PC-3 (cell line): ENCODE results near the gene PGA5. TPM values are rescaled to one million over a fixed set of nuclear protein-coding genes. Genes with fewer than 3 reads are reported as not detected.

Experiments
- ATAC-seq: fragments of 200-7000 bp; cut with Tn5 transposase; 2 replicates; pipeline ENCODE4 v1.9.1; 2020; ENCODE audit warnings: mild to moderate bottlenecking, moderate library complexity
- BruUV-seq: library from RNA; stranded (reverse); fragments of 400-500 nt; replicated peaks from 2 replicates; lab custom pipeline; 2021; lab: Mats Ljungman, UMichigan
- CTCF ChIA-PET: fragments of 300-600 bp; sonication (Branson Sonifier 250); formaldehyde crosslinking; loops from one replicate; lab custom pipeline; 2022; ENCODE audit warnings: antibody characterized with exemption; lab: Charles Lee
- POLR2A ChIA-PET: fragments of 300-600 bp; sonication (Branson Sonifier 250); formaldehyde crosslinking; loops from one replicate; lab custom pipeline; 2022; ENCODE audit warnings: antibody characterized with exemption; ENCODE audit not compliant: unreplicated experiment; lab: Charles Lee
- DNase-seq: peaks from one replicate; pipeline ENCODE4 v3.0.0-alpha.2; 2015
- H2AFZ ChIP-seq: fragments of 300-600 bp; sonication (generic); 2 replicates; pipeline ENCODE4 v1.6.0; 2016; ENCODE audit warnings: antibody characterized with exemption, low read length
- H3F3A ChIP-seq: fragments of 300-600 bp; sonication (generic); one replicate; pipeline ENCODE4 v1.6.0; 2017; ENCODE audit warnings: antibody characterized with exemption, low read length, control low read depth, mild to moderate bottlenecking; ENCODE audit not compliant: unreplicated experiment
- H3K27ac ChIP-seq: fragments of 300-600 bp; sonication (generic); 2 replicates; pipeline ENCODE4 v1.5.1; 2016; ENCODE audit warnings: mild to moderate bottlenecking, low read length
- H3K27me3 ChIP-seq: fragments of 300-600 bp; sonication (generic); 2 replicates; pipeline ENCODE4 v1.6.1; 2016; ENCODE audit warnings: low read length, mixed read lengths
- H3K36me3 ChIP-seq: fragments of 300-600 bp; sonication (generic); 2 replicates; pipeline ENCODE4 v1.6.1; 2016; ENCODE audit warnings: low read depth, mixed run types, low read length, mixed read lengths
- H3K4me1 ChIP-seq: fragments of 300-600 bp; sonication (generic); 2 replicates; pipeline ENCODE4 v1.5.1; 2016; ENCODE audit warnings: low read length; ENCODE audit not compliant: insufficient read depth
- H3K4me2 ChIP-seq: fragments of 300-600 bp; sonication (generic); 2 replicates; pipeline ENCODE4 v1.6.0; 2016; ENCODE audit warnings: low read length
- H3K4me3 ChIP-seq: fragments of 300-600 bp; sonication (generic); 2 replicates; pipeline ENCODE4 v1.5.1; 2016; ENCODE audit warnings: mild to moderate bottlenecking, low read length, mixed read lengths
- H3K79me2 ChIP-seq: fragments of 300-600 bp; sonication (generic); 2 replicates; pipeline ENCODE4 v1.6.1; 2017; ENCODE audit warnings: low read length, mixed read lengths
- H3K9ac ChIP-seq: fragments of 300-600 bp; sonication (generic); 2 replicates; pipeline ENCODE4 v1.6.0; 2016; ENCODE audit warnings: mild to moderate bottlenecking, low read length
- H3K9me2 ChIP-seq: fragments of 300-600 bp; sonication (generic); replicated peaks from 2 replicates; pipeline ENCODE4 v1.6.1; 2016; ENCODE audit warnings: mixed run types, low read length, mixed read lengths
- H3K9me3 ChIP-seq: fragments of 300-600 bp; sonication (generic); 2 replicates; pipeline ENCODE4 v1.6.1; 2016; ENCODE audit warnings: low read length, mixed read lengths
- H4K20me1 ChIP-seq: fragments of 300-600 bp; sonication (generic); 2 replicates; pipeline ENCODE4 v1.6.1; 2016; ENCODE audit warnings: low read length, mixed read lengths
- EZH2 ChIP-seq: fragments of 300-600 bp; sonication (generic); IDR thresholded peaks from one replicate; pipeline ENCODE4 v1.6.1; 2017; ENCODE audit warnings: antibody characterized with exemption, mild to moderate bottlenecking, low read length; ENCODE audit not compliant: unreplicated experiment
- EZH2phosphoT487 ChIP-seq: fragments of 300-600 bp; sonication (generic); IDR thresholded peaks from 2 replicates; pipeline ENCODE4 v1.6.1; 2018; ENCODE audit warnings: mild to moderate bottlenecking, antibody characterized with exemption, low read length, borderline replicate concordance
- intact Hi-C: fragments of 100-400 bp; cut with micrococcal nuclease; formaldehyde crosslinking; loops from 2 replicates; pipeline ENCODE4 v1.9.0; 2023
- total RNA-seq: library from RNA; depleted of rRNA; stranded (reverse); fragments of >200 nt; gene quantifications from 2 replicates; pipeline ENCODE4 v1.2.3, GENCODE V29; 2014
- TF ChIP-seq, protein P1 (sequence below): fragments of 300-600 bp; sonication (generic); conservative IDR thresholded peaks from 2 replicates; pipeline ENCODE4 v1.5.1; 2017; ENCODE audit warnings: antibody characterized with exemption, low read depth, mild to moderate bottlenecking, low read length

The PGA5 gene
- total RNA-seq, 1 experiment from 2014 or later = not detected

DNA sequence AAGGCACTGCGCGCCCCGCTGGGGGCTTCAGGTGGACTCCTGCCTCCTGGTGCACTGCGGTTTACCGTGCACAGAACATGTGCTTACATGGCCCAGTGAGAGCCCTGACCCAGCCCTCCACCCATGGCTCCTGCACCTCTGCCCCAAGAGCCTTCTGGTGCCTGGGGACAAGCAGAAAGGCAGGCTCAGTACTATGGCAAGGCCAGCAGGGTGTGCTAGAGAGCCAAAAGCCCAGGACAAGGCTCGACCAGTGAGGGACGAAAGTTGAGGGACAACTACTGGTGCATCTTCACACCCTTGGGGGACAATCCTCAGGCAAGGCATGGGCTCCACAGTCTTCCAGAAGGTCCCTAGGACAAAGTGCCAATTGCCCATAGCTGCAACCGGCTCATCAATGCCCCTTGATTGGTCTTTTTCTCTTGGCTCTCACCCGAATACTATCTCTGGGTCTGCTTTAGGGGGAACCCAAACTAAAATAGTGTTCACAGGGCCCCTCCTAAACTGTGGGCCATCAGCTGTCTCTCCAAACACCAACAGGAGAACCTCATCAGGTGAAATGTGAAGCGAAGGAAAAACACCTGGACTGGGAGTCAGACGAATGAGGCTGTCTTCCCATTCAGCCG, 13.5 kb downstream of the PGA5 start:
- H3K9ac ChIP-seq = no peak overlapping the region
- no peaks in the 10 kb centered on the region for H3K4me1 ChIP-seq
- H3K4me2 ChIP-seq = no peak overlapping the region
- no peaks in the 10 kb centered on the region for H3K9me2 ChIP-seq
- H3F3A ChIP-seq = no peaks in the 10 kb centered on the region
- peaks cover 14% of the 10 kb centered on the region for H3K27me3 ChIP-seq
- ATAC-seq (peak; percentile 97), DNase-seq (peak; percentile 79)
- ChIA-PET POLR2A (no interaction called here), CTCF (interaction anchor here (0.6 kb wide), 2 partner anchors 139 to 637 kb away, joined by 3 to 11 read pairs; no protein-coding TSS in a partner anchor)
- TF ChIP-seq EZH2phosphoT487 = no peak
- TF ChIP-seq, protein P1, sequence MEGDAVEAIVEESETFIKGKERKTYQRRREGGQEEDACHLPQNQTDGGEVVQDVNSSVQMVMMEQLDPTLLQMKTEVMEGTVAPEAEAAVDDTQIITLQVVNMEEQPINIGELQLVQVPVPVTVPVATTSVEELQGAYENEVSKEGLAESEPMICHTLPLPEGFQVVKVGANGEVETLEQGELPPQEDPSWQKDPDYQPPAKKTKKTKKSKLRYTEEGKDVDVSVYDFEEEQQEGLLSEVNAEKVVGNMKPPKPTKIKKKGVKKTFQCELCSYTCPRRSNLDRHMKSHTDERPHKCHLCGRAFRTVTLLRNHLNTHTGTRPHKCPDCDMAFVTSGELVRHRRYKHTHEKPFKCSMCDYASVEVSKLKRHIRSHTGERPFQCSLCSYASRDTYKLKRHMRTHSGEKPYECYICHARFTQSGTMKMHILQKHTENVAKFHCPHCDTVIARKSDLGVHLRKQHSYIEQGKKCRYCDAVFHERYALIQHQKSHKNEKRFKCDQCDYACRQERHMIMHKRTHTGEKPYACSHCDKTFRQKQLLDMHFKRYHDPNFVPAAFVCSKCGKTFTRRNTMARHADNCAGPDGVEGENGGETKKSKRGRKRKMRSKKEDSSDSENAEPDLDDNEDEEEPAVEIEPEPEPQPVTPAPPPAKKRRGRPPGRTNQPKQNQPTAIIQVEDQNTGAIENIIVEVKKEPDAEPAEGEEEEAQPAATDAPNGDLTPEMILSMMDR = peak; percentile 91
- no TSS peak for BruUV-seq
- no peaks in the 10 kb centered on the region for H3K36me3 ChIP-seq
- H3K9me3 ChIP-seq = no peaks in the 10 kb centered on the region
- no peaks in the 10 kb centered on the region for H3K79me2 ChIP-seq
- H3K4me3 ChIP-seq = no peak overlapping the region
- no peaks in the 10 kb centered on the region for H4K20me1 ChIP-seq
- no peak overlapping the region for H2AFZ ChIP-seq
- intact Hi-C loops = loop anchor here (10.0 kb wide), 1 partner anchor 80 kb away; the partner anchor contains the start of genes DDB1 and TKFC
- no peak overlapping the region for H3K27ac ChIP-seq

DNA sequence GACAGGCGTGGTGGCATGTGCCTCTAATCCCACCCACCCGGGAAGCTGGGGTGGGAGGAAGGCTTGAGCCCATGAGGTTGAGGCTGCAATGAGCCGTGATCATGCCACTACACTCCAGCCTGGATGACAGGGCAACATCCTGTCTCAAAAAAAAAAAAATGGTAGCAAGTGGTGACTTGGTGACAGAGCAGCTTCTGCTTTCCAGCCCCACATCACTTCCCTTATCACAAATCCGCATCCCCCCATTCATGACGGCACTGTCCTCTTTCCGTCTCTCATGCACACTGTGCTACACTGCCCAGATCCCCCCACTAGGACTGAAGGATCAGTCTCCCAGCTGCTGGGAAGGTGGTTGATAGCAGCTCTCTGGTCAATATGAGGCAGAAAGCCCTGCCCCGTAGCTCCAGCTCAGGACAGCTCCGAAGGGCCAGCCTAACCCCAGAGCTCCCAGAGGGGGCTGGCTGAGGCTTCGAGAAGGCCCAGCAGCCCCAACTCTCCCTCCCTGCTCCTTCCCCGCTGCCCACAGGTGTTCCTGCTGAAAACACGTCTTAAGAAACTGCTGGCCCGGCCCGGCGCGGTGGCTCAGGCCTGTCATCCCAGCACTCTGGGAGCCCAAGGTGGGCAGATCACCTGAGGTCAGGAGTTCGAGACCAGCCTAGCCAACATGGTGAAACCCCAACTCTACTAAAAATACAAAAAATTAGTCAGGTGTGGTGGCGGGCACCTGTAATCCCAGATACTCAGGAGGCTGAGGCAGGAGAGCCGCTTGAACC, 15.9 kb downstream of the PGA5 start:
- CTCF ChIA-PET = no interaction called here

More for the DNA sequence above, 15.9 kb downstream of the PGA5 start:
- no peaks in the 10 kb centered on the region for H4K20me1 ChIP-seq
- H3K9me2 ChIP-seq = no peaks in the 10 kb centered on the region
- POLR2A ChIA-PET = interaction anchor here (0.6 kb wide), 1 partner anchor 70 kb away, joined by 4 read pairs; no protein-coding TSS in a partner anchor
- no peak for TF ChIP-seq EZH2
- TF ChIP-seq EZH2phosphoT487 = no peak
- TF ChIP-seq, protein P1 = no peak
- no peak for ATAC-seq
- H3K79me2 ChIP-seq = no peaks in the 10 kb centered on the region
- intact Hi-C loops = loop anchor here (10.0 kb wide), 1 partner anchor 78 kb away; the partner anchor contains the start of genes DDB1 and TKFC
- BruUV-seq = no TSS peak
- H2AFZ ChIP-seq = no peak overlapping the region
- DNase-seq = no peak
- no peak overlapping the region for H3K4me2 ChIP-seq
- H3K27me3 ChIP-seq = no peaks in the 10 kb centered on the region
- H3K9me3 ChIP-seq = no peaks in the 10 kb centered on the region
- no peak overlapping the region for H3K27ac ChIP-seq
- no peak overlapping the region for H3K9ac ChIP-seq
- H3K36me3 ChIP-seq = no peaks in the 10 kb centered on the region
- no peaks in the 10 kb centered on the region for H3F3A ChIP-seq
- H3K4me3 ChIP-seq = no peak overlapping the region
- no peaks in the 10 kb centered on the region for H3K4me1 ChIP-seq
